Esophagus muscularis mucosa (tissue), 4 donors: ENCODE results near the gene MPRIP. TPM values are rescaled to one million over a fixed set of nuclear protein-coding genes. Genes with fewer than 3 reads are reported as not detected.

ENCODE experiments used
- DNase-seq: peaks from one replicate; pipeline ENCODE4 v3.0.0-alpha.2; 2017; ENCODE audit errors: extremely low spot score
- H3K27ac ChIP-seq, 4 donors: fragments of 200-600 bp; sonication (generic); replicated peaks in 1 of 4; 1 replicate in 3 of 4; 2 replicates in 1 of 4; pipeline ENCODE4 v1.5.1; 2016 to 2019; ENCODE audit warnings: mild to moderate bottlenecking in 1 of 4
- H3K27me3 ChIP-seq, 4 donors: fragments of 200-600 bp; sonication (generic); one replicate each; pipeline versions ENCODE4 v1.5.1 to v1.6.0; 2016 to 2019
- H3K36me3 ChIP-seq, 4 donors: fragments of 200-600 bp; sonication (generic); one replicate each; pipeline ENCODE4 v1.5.1; 2016 to 2019
- H3K4me1 ChIP-seq, 4 donors: fragments of 200-600 bp; sonication (generic); one replicate each; pipeline ENCODE4 v1.5.1; 2016 to 2019
- H3K4me3 ChIP-seq, 4 donors: fragments of 200-600 bp; sonication (generic); 1 replicate in 2 of 4; 2 replicates in 2 of 4; pipeline ENCODE4 v1.5.1; 2016 to 2019; ENCODE audit warnings: mild to moderate bottlenecking in 4 of 4, moderate library complexity in 1 of 4
- H3K9me3 ChIP-seq, 4 donors: fragments of 200-600 bp; sonication (generic); 1 replicate in 3 of 4; 2 replicates in 1 of 4; pipeline ENCODE4 v1.5.1; 2016 to 2019
- CTCF ChIP-seq, 3 experiments: fragments of 200-600 bp in 2 of 3; fragments of 450-650 bp in 1 of 3; sonication (generic) in 2 of 3; IDR thresholded peaks; one replicate each; pipeline ENCODE4 v1.5.1; 2017 to 2019; ENCODE audit warnings: antibody characterized with exemption in 3 of 3, mild to moderate bottlenecking in 2 of 3, moderate library complexity in 1 of 3
- EP300 ChIP-seq: sonication (generic); formaldehyde crosslinking; IDR thresholded peaks from one replicate; pipeline ENCODE4 v1.6.1; 2017; ENCODE audit warnings: antibody characterized with exemption
- POLR2A ChIP-seq: fragments of 450-650 bp; IDR thresholded peaks from one replicate; pipeline ENCODE4 v1.6.1; 2017; ENCODE audit warnings: antibody characterized with exemption, moderate library complexity, mild to moderate bottlenecking, low read depth
- POLR2AphosphoS5 ChIP-seq, 2 donors: sonication (generic); formaldehyde crosslinking; IDR thresholded peaks; one replicate each; pipeline ENCODE4 v1.6.1; 2017; ENCODE audit warnings: antibody characterized with exemption in 2 of 2
- WGBS: methylation state at CpG from one replicate; pipeline ENCODE4 v1.1.5; 2018; 5-methylcytosine and 5-hydroxymethylcytosine counted together
- intact Hi-C: fragments of 100-400 bp; cut with DNase I; formaldehyde crosslinking; loops from one replicate; pipeline ENCODE4 v1.15.1; 2023
- total RNA-seq, 4 donors: library from RNA; depleted of rRNA; stranded (reverse); fragments of >200 nt; gene quantifications; one replicate each; pipeline versions ENCODE4 v1.1.0 to v1.2.1, GENCODE V29; 2016

Gene MPRIP
- total RNA-seq, 4 donors from 2014 or later = 108 to 194 (median 129) TPM

- WGBS = 91% methylated on average over 9 of the region's 11 CpGs
- intact Hi-C loops = no loop called here
- H3K27ac ChIP-seq = no peak overlapping the region
- H3K27me3 ChIP-seq = no peaks in the 10 kb centered on the region
- H3K4me1 ChIP-seq = peaks cover 67 to 83% (median 75%) of the 10 kb centered on the region in 4 donors
- H3K36me3 ChIP-seq = peaks cover 0 to 24% (median 16%) of the 10 kb centered on the region in 4 donors
- no peaks in the 10 kb centered on the region for H3K9me3 ChIP-seq
- no peak for DNase-seq
- H3K4me3 ChIP-seq = no peak overlapping the region
- no peak for TF ChIP-seq POLR2A
- TF ChIP-seq EP300 = no peak
- no peak for TF ChIP-seq CTCF (IDR thresholded peaks at IDR 0.05)
- TF ChIP-seq POLR2AphosphoS5 (IDR thresholded peaks at IDR 0.05) = no peak
Measured at GRCh38 chr17:17090642-17091103, 48.4 kb downstream of the MPRIP start.

GRCh38 chr17:17091276-17091675, 49.0 kb downstream of the MPRIP start:
- no peak for DNase-seq
- H3K4me1 ChIP-seq = peaks cover 72 to 89% (median 81%) of the 10 kb centered on the region in 4 donors
- peaks cover 0 to 21% (median 16%) of the 10 kb centered on the region in 4 donors for H3K36me3 ChIP-seq
- H3K4me3 ChIP-seq = no peak overlapping the region
- WGBS = 88% methylated on average over 7 of the region's 11 CpGs
- H3K9me3 ChIP-seq = no peaks in the 10 kb centered on the region
- H3K27ac ChIP-seq = no peak overlapping the region
- intact Hi-C loops = no loop called here
- TF ChIP-seq POLR2AphosphoS5 (IDR thresholded peaks at IDR 0.05) (no peak), CTCF (IDR thresholded peaks at IDR 0.05) (no peak), EP300 (no peak), POLR2A (no peak)
- H3K27me3 ChIP-seq = no peaks in the 10 kb centered on the region

- 85% methylated on average over 14 of the region's 14 CpGs for WGBS
- no peaks in the 10 kb centered on the region for H3K9me3 ChIP-seq
- H3K36me3 ChIP-seq = peaks cover 0 to 21% (median 16%) of the 10 kb centered on the region in 4 donors
- H3K27me3 ChIP-seq = no peaks in the 10 kb centered on the region
- peaks cover 74 to 97% (median 88%) of the 10 kb centered on the region in 4 donors for H3K4me1 ChIP-seq
- H3K27ac ChIP-seq = peak overlapping the region in 2 of 4 donors; percentile 42 to 49
- intact Hi-C loops = no loop called here
- TF ChIP-seq CTCF (IDR thresholded peaks at IDR 0.05) (no peak), POLR2A (no peak), EP300 (no peak), POLR2AphosphoS5 (IDR thresholded peaks at IDR 0.05) (no peak)
- no peak for DNase-seq
- H3K4me3 ChIP-seq = no peak overlapping the region
Measured at GRCh38 chr17:17091856-17092756, 49.8 kb downstream of the MPRIP start.

GRCh38 chr17:17093764-17094163, 51.5 kb downstream of the MPRIP start:
- Histone ChIP-seq H3K27ac (peak overlapping the region in 2 of 4 donors; percentile 14 to 49), H3K9me3 (no peaks in the 10 kb centered on the region), H3K4me3 (no peak overlapping the region), H3K27me3 (no peaks in the 10 kb centered on the region), H3K4me1 (peaks cover 76 to 99% (median 88%) of the 10 kb centered on the region in 4 donors), H3K36me3 (peaks cover 0 to 13% (median 9%) of the 10 kb centered on the region in 4 donors)
- intact Hi-C loops = no loop called here
- WGBS = 51% methylated on average over 5 of the region's 5 CpGs
- TF ChIP-seq POLR2AphosphoS5 (IDR thresholded peaks at IDR 0.05) (no peak), POLR2A (no peak), CTCF (IDR thresholded peaks at IDR 0.05) (no peak), EP300 (no peak)
- no peak for DNase-seq
